SK-N-SH treated with all-trans-retinoic acid at 6 μM for 48 hours (cell line): ENCODE data around the gene USP13.

Source experiments
- ATAC-seq: fragments of 200-7000 bp; cut with Tn5 transposase; 3 replicates; pipeline ENCODE4 v1.9.1; 2020; ENCODE audit warnings: mild to moderate bottlenecking, moderate library complexity
- ARNTL ChIP-seq: fragments of 450-650 bp; formaldehyde crosslinking; IDR thresholded peaks from 2 replicates; pipeline ENCODE4 v1.5.0; 2020; ENCODE audit warnings: low read depth, mild to moderate bottlenecking, moderate library complexity, borderline replicate concordance
- BACH2 ChIP-seq: fragments of 250-450 bp; sonication (Bioruptor Pico); IDR thresholded peaks from 2 replicates; pipeline ENCODE4 v1.9.0; 2021; ENCODE audit warnings: mild to moderate bottlenecking, borderline replicate concordance
- CSDC2 ChIP-seq: fragments of 250-450 bp; sonication (Bioruptor Pico); IDR thresholded peaks from 2 replicates; pipeline ENCODE4 v1.5.0; 2020; ENCODE audit warnings: mild to moderate bottlenecking, moderate library complexity
- ESRRG ChIP-seq: fragments of 250-450 bp; sonication (Bioruptor Pico); IDR thresholded peaks from 2 replicates; pipeline ENCODE4 v1.6.1; 2021; ENCODE audit warnings: mild to moderate bottlenecking
- GLIS3 ChIP-seq: fragments of 250-450 bp; sonication (Bioruptor Pico); IDR thresholded peaks from 2 replicates; pipeline ENCODE4 v1.5.0; 2020; ENCODE audit warnings: mild to moderate bottlenecking, moderate library complexity
- ISL1 ChIP-seq: fragments of 250-450 bp; sonication (Bioruptor Pico); IDR thresholded peaks from 2 replicates; pipeline ENCODE4 v2.1.2; 2022; ENCODE audit warnings: mild to moderate bottlenecking, moderate library complexity
- OSR1 ChIP-seq: fragments of 250-450 bp; sonication (Bioruptor Pico); IDR thresholded peaks from 2 replicates; pipeline ENCODE4 v1.8.0; 2022; ENCODE audit warnings: moderate library complexity, mild to moderate bottlenecking, inconsistent platforms
- PPARA ChIP-seq: fragments of 250-450 bp; sonication (Bioruptor Pico); IDR thresholded peaks from 2 replicates; pipeline ENCODE4 v1.5.0; 2020; ENCODE audit warnings: mild to moderate bottlenecking, borderline replicate concordance
- RARB ChIP-seq: fragments of 250-450 bp; sonication (Bioruptor Pico); IDR thresholded peaks from 2 replicates; pipeline ENCODE4 v1.8.0; 2021; ENCODE audit warnings: mild to moderate bottlenecking, moderate library complexity
- SNAI2 ChIP-seq: fragments of 250-450 bp; sonication (Bioruptor Pico); IDR thresholded peaks from 2 replicates; pipeline ENCODE4 v1.5.0; 2020; ENCODE audit warnings: mild to moderate bottlenecking, moderate library complexity
- TCF4 ChIP-seq: fragments of 250-450 bp; sonication (Bioruptor Pico); IDR thresholded peaks from 2 replicates; pipeline ENCODE4 v1.8.0; 2021; ENCODE audit warnings: mild to moderate bottlenecking, moderate library complexity, borderline replicate concordance
- TOX ChIP-seq: fragments of 250-450 bp; sonication (Bioruptor Pico); IDR thresholded peaks from 2 replicates; pipeline ENCODE4 v1.8.0; 2021; ENCODE audit warnings: mild to moderate bottlenecking, moderate library complexity, borderline replicate concordance
- ZC3H10 ChIP-seq: fragments of 250-450 bp; sonication (Bioruptor Pico); IDR thresholded peaks from 2 replicates; pipeline ENCODE4 v1.5.1; 2021; ENCODE audit warnings: mild to moderate bottlenecking, moderate library complexity
- ZFP3 ChIP-seq: fragments of 250-450 bp; sonication (Bioruptor Pico); IDR thresholded peaks from 2 replicates; pipeline ENCODE4 v1.5.0; 2020; ENCODE audit warnings: mild to moderate bottlenecking, moderate library complexity
- ZNF565 ChIP-seq: fragments of 450-650 bp; formaldehyde crosslinking; conservative IDR thresholded peaks from 2 replicates; pipeline ENCODE4 v1.5.0; 2020; ENCODE audit warnings: low read depth, mild to moderate bottlenecking, moderate library complexity
- ZNF70 ChIP-seq: fragments of 450-650 bp; formaldehyde crosslinking; IDR thresholded peaks from 2 replicates; pipeline ENCODE4 v1.5.0; 2020; ENCODE audit warnings: mild to moderate bottlenecking, moderate library complexity
- ZNF8 ChIP-seq: fragments of 450-650 bp; formaldehyde crosslinking; IDR thresholded peaks from 2 replicates; pipeline ENCODE4 v1.5.0; 2020; ENCODE audit warnings: mild to moderate bottlenecking, moderate library complexity
- TF ChIP-seq, protein P1 (sequence below): fragments of 250-450 bp; sonication (Bioruptor Pico); IDR thresholded peaks from 2 replicates; pipeline ENCODE4 v1.8.0; 2021; ENCODE audit warnings: low read depth, mild to moderate bottlenecking, moderate library complexity, borderline replicate concordance
- TF ChIP-seq, protein P2 (sequence below): fragments of 250-450 bp; sonication (Bioruptor Pico); IDR thresholded peaks from 2 replicates; pipeline ENCODE4 v1.8.0; 2020; ENCODE audit warnings: mild to moderate bottlenecking, moderate library complexity, borderline replicate concordance
- TF ChIP-seq, protein P3 (sequence below): fragments of 250-450 bp; sonication (Bioruptor Pico); IDR thresholded peaks from 2 replicates; pipeline ENCODE4 v1.5.0; 2020; ENCODE audit warnings: mild to moderate bottlenecking, moderate library complexity

USP13 gene

DNA sequence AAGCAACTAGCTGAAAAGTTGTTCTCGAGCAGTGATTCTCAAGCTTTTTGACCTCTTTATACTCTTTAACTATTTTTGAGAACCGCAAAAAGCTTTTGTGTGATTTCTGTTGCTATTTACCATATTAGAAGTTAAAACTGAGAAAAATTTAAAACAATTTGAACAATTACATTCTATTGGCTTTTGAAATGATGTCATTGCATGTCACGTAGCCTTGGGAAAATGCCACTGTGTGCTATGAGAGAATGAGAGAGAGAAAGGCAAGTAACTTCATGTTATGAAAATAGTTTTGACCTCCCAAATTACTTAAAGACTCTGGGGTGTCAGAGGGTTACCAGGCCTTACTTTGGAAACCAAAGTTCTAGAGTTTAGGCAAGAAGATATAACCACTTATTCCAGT, 8.0 kb downstream of the USP13 start:
- ATAC-seq: no peak
- no peak for TF ChIP-seq OSR1
- TF ChIP-seq GLIS3: no peak
- TF ChIP-seq, protein P1, sequence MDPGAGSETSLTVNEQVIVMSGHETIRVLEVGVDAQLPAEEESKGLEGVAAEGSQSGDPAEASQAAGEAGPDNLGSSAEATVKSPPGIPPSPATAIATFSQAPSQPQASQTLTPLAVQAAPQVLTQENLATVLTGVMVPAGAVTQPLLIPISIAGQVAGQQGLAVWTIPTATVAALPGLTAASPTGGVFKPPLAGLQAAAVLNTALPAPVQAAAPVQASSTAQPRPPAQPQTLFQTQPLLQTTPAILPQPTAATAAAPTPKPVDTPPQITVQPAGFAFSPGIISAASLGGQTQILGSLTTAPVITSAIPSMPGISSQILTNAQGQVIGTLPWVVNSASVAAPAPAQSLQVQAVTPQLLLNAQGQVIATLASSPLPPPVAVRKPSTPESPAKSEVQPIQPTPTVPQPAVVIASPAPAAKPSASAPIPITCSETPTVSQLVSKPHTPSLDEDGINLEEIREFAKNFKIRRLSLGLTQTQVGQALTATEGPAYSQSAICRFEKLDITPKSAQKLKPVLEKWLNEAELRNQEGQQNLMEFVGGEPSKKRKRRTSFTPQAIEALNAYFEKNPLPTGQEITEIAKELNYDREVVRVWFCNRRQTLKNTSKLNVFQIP: no peak
- no peak for TF ChIP-seq ZNF70 (CRISPR knock-in tag)
- TF ChIP-seq TOX (CRISPR knock-in tag): no peak
- TF ChIP-seq, protein P2, sequence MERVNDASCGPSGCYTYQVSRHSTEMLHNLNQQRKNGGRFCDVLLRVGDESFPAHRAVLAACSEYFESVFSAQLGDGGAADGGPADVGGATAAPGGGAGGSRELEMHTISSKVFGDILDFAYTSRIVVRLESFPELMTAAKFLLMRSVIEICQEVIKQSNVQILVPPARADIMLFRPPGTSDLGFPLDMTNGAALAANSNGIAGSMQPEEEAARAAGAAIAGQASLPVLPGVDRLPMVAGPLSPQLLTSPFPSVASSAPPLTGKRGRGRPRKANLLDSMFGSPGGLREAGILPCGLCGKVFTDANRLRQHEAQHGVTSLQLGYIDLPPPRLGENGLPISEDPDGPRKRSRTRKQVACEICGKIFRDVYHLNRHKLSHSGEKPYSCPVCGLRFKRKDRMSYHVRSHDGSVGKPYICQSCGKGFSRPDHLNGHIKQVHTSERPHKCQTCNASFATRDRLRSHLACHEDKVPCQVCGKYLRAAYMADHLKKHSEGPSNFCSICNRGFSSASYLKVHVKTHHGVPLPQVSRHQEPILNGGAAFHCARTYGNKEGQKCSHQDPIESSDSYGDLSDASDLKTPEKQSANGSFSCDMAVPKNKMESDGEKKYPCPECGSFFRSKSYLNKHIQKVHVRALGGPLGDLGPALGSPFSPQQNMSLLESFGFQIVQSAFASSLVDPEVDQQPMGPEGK: no peak
- no peak for TF ChIP-seq ISL1 (CRISPR knock-in tag)
- TF ChIP-seq ZFP3 (CRISPR knock-in tag): no peak
- no peak for TF ChIP-seq RARB (CRISPR knock-in tag)
- TF ChIP-seq PPARA (CRISPR knock-in tag): no peak
- no peak for TF ChIP-seq CSDC2
- TF ChIP-seq ZNF8 (CRISPR knock-in tag): no peak
- no peak for TF ChIP-seq TCF4 (CRISPR knock-in tag)
- TF ChIP-seq ZNF565 (CRISPR knock-in tag): no peak

DNA sequence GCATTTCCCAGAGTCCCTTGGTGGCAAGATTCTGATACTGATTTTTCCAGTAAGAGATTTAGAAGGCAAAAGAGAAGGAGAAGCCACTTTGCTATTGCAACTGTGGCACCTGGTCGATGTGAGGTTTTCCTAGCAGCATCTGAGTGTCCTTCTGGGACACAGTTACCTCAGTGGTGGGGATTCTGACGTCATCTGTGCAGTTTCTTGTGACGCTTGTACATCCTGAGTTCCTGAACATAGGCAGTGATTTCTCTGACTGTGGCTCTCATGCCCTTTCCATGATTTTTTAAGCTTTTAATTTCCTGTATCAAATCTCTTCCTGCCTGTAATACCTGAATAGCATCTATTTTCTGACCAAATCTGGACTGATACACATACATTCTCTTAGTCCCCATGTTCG, 8.9 kb downstream of the USP13 start:
- ATAC-seq: no peak
- TF ChIP-seq ZFP3 (CRISPR knock-in tag): no peak
- no peak for TF ChIP-seq GLIS3
- no peak for TF ChIP-seq ESRRG
- TF ChIP-seq OSR1: no peak
- TF ChIP-seq, protein P3, sequence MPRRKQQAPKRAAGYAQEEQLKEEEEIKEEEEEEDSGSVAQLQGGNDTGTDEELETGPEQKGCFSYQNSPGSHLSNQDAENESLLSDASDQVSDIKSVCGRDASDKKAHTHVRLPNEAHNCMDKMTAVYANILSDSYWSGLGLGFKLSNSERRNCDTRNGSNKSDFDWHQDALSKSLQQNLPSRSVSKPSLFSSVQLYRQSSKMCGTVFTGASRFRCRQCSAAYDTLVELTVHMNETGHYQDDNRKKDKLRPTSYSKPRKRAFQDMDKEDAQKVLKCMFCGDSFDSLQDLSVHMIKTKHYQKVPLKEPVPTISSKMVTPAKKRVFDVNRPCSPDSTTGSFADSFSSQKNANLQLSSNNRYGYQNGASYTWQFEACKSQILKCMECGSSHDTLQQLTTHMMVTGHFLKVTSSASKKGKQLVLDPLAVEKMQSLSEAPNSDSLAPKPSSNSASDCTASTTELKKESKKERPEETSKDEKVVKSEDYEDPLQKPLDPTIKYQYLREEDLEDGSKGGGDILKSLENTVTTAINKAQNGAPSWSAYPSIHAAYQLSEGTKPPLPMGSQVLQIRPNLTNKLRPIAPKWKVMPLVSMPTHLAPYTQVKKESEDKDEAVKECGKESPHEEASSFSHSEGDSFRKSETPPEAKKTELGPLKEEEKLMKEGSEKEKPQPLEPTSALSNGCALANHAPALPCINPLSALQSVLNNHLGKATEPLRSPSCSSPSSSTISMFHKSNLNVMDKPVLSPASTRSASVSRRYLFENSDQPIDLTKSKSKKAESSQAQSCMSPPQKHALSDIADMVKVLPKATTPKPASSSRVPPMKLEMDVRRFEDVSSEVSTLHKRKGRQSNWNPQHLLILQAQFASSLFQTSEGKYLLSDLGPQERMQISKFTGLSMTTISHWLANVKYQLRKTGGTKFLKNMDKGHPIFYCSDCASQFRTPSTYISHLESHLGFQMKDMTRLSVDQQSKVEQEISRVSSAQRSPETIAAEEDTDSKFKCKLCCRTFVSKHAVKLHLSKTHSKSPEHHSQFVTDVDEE (CRISPR knock-in tag): no peak
- no peak for TF ChIP-seq PPARA (CRISPR knock-in tag)
- TF ChIP-seq SNAI2: no peak
- TF ChIP-seq ZNF565 (CRISPR knock-in tag): no peak

DNA sequence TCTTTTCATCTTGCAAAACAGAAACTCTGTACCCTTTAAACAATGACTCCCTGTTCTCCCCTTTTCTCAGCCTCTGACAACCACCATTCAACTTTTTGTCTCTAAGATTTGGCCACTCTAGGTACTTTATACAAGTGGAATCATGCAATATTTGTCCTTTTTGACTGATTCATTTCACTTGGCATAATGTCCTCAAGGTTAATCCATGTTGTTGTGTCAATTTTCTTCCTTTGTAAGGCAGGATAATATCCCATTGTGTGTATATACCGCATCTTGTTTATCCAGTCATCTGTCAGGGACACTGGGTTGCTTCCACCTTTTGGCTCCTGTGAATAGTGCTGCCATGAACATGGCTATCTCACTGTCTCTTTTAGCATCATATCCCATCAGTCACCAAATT, 10.3 kb downstream of the USP13 start:
- TF ChIP-seq, protein P3 (CRISPR knock-in tag): no peak
- TF ChIP-seq TOX (CRISPR knock-in tag): no peak
- no peak for TF ChIP-seq ZFP3 (CRISPR knock-in tag)
- TF ChIP-seq ZC3H10 (CRISPR knock-in tag): no peak
- TF ChIP-seq CSDC2: no peak
- TF ChIP-seq BACH2 (CRISPR knock-in tag): no peak
- no peak for TF ChIP-seq ESRRG
- no peak for TF ChIP-seq SNAI2
- no peak for TF ChIP-seq ZNF8 (CRISPR knock-in tag)
- no peak for ATAC-seq

DNA sequence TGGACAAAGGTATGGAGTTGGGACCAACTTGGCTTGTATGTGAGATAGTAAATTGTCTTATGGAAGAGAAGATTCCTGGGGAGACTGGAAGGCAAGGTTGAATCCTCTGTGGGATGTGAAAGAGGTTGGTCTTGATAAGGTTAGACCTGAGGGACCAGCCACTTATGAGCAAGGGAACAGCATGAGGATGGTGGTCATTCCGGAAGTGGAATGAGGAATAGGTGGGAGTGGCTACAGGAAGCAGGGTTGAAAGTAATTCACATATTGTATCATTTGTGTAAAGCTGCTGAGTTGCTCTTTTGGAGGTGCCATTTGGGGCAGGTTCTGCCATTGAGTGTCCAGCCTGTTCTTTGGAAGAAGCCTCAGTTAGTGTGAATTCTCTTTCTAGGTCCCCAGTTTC, 13.2 kb downstream of the USP13 start:
- ATAC-seq: peak; percentile 29
- TF ChIP-seq, protein P1: no peak
- TF ChIP-seq ARNTL (CRISPR knock-in tag) (no peak), ZC3H10 (CRISPR knock-in tag) (no peak)
- TF ChIP-seq, protein P2: no peak
